K562 (cell line): Measurements from ENCODE around the gene NMRK2. TPM values are rescaled to one million over a fixed set of nuclear protein-coding genes. Genes with fewer than 3 reads are reported as not detected.
A peak's percentile ranks its signal among the peaks of the same experiment; 100 is the strongest.

Experiments
- ATF7 ChIP-seq: fragments of 450-650 bp; IDR thresholded peaks from 2 replicates; pipeline ENCODE4 v1.7.1; 2014; ENCODE audit warnings: mild to moderate bottlenecking, moderate library complexity
- CBX5 ChIP-seq: IDR thresholded peaks from 2 replicates; pipeline ENCODE4 v1.6.1; 2014; ENCODE audit warnings: low read depth, borderline replicate concordance
- CCNT2 ChIP-seq: IDR thresholded peaks from 2 replicates; pipeline ENCODE4 v1.6.1; 2011; ENCODE audit warnings: borderline replicate concordance, low read depth, mild to moderate bottlenecking, moderate library complexity, mixed read lengths, low read length; ENCODE audit not compliant: insufficient read length; ENCODE audit errors: extremely low read depth
- CREB1 ChIP-seq, 2 experiments: sonication (generic) in 1 of 2; formaldehyde crosslinking in 1 of 2; IDR thresholded peaks; 2 replicates each; pipeline versions ENCODE4 v1.6.1 to v1.8.0; 2012 to 2022; ENCODE audit warnings: inconsistent platforms in 1 of 2, mild to moderate bottlenecking in 1 of 2, missing genetic modification reagents in 1 of 2, moderate library complexity in 1 of 2
- CXXC5 ChIP-seq: fragments of 250-450 bp; sonication (Bioruptor Pico); IDR thresholded peaks from 2 replicates; pipeline ENCODE4 v1.8.0; 2022; ENCODE audit warnings: inconsistent platforms, mild to moderate bottlenecking, moderate library complexity
- ETV1 ChIP-seq: fragments of 450-650 bp; conservative IDR thresholded peaks from 2 replicates; pipeline ENCODE4 v1.6.1; 2016; ENCODE audit warnings: missing genetic modification characterization, control low read depth, low read depth, missing compliant biosample characterization
- FOSL1 ChIP-seq: fragments of 200-800 bp; sonication (Bioruptor generic); conservative IDR thresholded peaks from 2 replicates; pipeline ENCODE4 v1.6.1; 2016; ENCODE audit warnings: missing genetic modification characterization, missing compliant biosample characterization
- HNRNPH1 ChIP-seq: fragments of 200-400 bp; formaldehyde crosslinking; optimal IDR thresholded peaks from 2 replicates; pipeline ENCODE3; 2017; ENCODE audit warnings: low read depth, mild to moderate bottlenecking, low read length, moderate library complexity
- JUND ChIP-seq, 2 experiments: IDR thresholded peaks; 2 replicates in 1 of 2; 3 replicates in 1 of 2; pipeline ENCODE4 v1.6.1; 2011; ENCODE audit warnings: borderline replicate concordance in 2 of 2, low read depth in 2 of 2, low read length in 2 of 2, improper control_type of control experiment in 1 of 2, missing biosample characterization in 1 of 2, missing genetic modification characterization in 1 of 2, missing genetic modification reagents in 1 of 2
- MAZ ChIP-seq, 2 experiments: fragments of 450-650 bp in 1 of 2; sonication (generic) in 1 of 2; formaldehyde crosslinking; IDR thresholded peaks in 1 of 2; conservative IDR thresholded peaks in 1 of 2; 2 replicates each; pipeline versions ENCODE4 v1.4.0 to v1.5.0; 2020; ENCODE audit warnings: mild to moderate bottlenecking in 1 of 2, missing genetic modification reagents in 1 of 2
- MYBL2 ChIP-seq, 2 experiments: fragments of 450-650 bp in 1 of 2; sonication (generic) in 1 of 2; formaldehyde crosslinking in 1 of 2; IDR thresholded peaks; 2 replicates each; pipeline versions ENCODE4 v1.6.1 to v1.8.1; 2017 to 2022; ENCODE audit warnings: borderline replicate concordance in 1 of 2, inconsistent platforms in 1 of 2, low read depth in 1 of 2, mild to moderate bottlenecking in 1 of 2, missing genetic modification reagents in 1 of 2, moderate library complexity in 1 of 2
- NFRKB ChIP-seq: fragments of 450-650 bp; IDR thresholded peaks from 2 replicates; pipeline ENCODE4 v1.6.1; 2016; ENCODE audit warnings: low read depth
- RUNX1 ChIP-seq: sonication (generic); IDR thresholded peaks from 2 replicates; pipeline ENCODE4 v1.6.1; 2016; ENCODE audit warnings: antibody characterized with exemption, low read depth
- XRCC5 ChIP-seq: fragments of 200-400 bp; formaldehyde crosslinking; IDR thresholded peaks from 2 replicates; pipeline ENCODE4 v1.6.1; 2017; ENCODE audit warnings: low read depth, mild to moderate bottlenecking, low read length
- ZNF668 ChIP-seq: fragments of 250-450 bp; sonication (Bioruptor Pico); IDR thresholded peaks from 2 replicates; pipeline ENCODE4 v1.8.0; 2022; ENCODE audit warnings: mild to moderate bottlenecking, inconsistent platforms
- ZNF764 ChIP-seq: fragments of 250-450 bp; sonication (Bioruptor Pico); IDR thresholded peaks from 2 replicates; pipeline ENCODE4 v1.4.0; 2020; ENCODE audit warnings: low read depth, mild to moderate bottlenecking, moderate library complexity
- polyA plus RNA-seq, 8 experiments: library from polyadenylated mRNA; depleted of rRNA in 4 of 8; stranded (reverse) in 5 of 8; unstranded in 3 of 8; fragments of >200 nt; fragmentation: Nextera tagmentation in 2 of 8; fragmentation: Illumina TruSeq in 1 of 8; extraction: Ambion mirVana in 2 of 8; extraction: Trizol in 1 of 8; gene quantifications; 2 replicates each; pipeline versions ENCODE4 v1.2.1 to v1.2.3, GENCODE V29; 2011 to 2014; ENCODE audit warnings: inconsistent platforms in 1 of 8, missing spikeins in 1 of 8
- total RNA-seq, 7 experiments: library from RNA; depleted of rRNA in 6 of 7; stranded (reverse); fragments of >200 nt in 6 of 7; fragmentation: Illumina TruSeq in 2 of 7; extraction: Trizol in 2 of 7; gene quantifications; 2 replicates each; pipeline versions ENCODE4 v1.2.1 to v1.2.3, GENCODE V29; 2011 to 2021; ENCODE audit warnings: low replicate concordance in 1 of 7
- TF ChIP-seq, protein P1 (sequence below), 2 experiments: fragments of 450-650 bp; IDR thresholded peaks; 2 replicates each; pipeline ENCODE4 v1.6.1; 2016; ENCODE audit warnings: mild to moderate bottlenecking in 2 of 2, borderline replicate concordance in 1 of 2, low read depth in 1 of 2, moderate library complexity in 1 of 2

The NMRK2 gene
- total and polyA plus RNA-seq, 9 of the 15 experiments (the other 6 are each of a cell fraction or from before 2014, with no cell fraction given), result not detected

DNA sequence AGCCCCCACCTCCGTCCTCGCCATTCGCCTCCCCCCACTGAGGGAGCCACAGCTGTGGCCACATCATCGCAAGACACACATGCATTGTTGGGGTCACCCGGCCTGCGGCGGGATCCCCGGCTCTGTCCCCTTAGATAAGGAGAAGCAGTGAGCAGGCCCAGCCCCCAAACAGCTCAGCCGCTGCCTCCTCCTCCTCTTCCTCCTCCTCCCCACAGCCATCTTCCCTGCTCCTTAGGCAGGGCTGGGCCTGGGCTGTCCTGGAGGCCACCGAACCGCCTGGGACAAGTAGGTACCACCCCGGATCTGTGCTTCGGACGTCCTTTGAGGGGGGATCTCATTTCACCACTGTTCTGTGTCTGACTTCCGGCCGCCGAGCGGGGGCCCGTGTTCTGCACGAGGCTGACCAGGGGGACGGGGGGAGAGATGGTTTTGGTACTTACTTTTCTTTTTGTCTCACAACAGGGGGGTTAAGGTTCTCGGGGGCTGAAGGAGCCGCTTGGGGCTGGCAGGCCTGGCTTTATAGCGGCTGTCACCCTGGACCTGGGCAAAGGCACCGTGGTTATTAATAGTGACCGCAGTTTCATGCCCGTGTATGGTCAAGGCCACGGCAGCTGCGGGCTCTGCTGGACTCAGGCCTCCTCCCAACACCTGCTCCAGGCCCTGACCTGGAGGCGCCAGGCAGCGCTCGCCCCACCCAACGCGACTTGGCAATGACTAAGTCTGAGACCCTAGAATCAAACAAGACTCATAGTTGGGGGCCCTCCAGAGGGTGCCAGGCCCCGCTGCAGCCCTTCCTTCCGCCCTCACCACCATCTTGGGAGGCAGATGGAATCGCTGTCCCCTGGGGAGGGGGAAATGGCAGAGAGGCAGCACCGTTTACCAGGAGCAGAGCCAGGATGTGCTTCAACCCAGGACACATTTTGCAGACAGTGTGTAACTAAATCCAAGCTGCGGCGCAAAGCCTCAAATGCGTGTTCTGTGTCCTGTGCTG, 18.3 kb downstream of the NMRK2 start (continued):
- peak; percentile 31; the same call in 1 of the 2 replicates for TF ChIP-seq FOSL1 (tag)
- TF ChIP-seq HNRNPH1, result no peak
- TF ChIP-seq CREB1 (IDR thresholded peaks at IDR 0.05), result 0 out of 2 replicates have a peak, but pooled peaks have one; percentile 21
- no peak for TF ChIP-seq CREB1 (CRISPR knock-in tag; IDR thresholded peaks at IDR 0.05)
- no peak for TF ChIP-seq ZNF668 (CRISPR knock-in tag)
- no peak for TF ChIP-seq CBX5
- TF ChIP-seq ZNF764 (CRISPR knock-in tag), result no peak
- peak; percentile 67; the same call in 1 of the 2 replicates for TF ChIP-seq RUNX1
- TF ChIP-seq MYBL2 (IDR thresholded peaks at IDR 0.05; ENCODE audit: low read depth), result no peak
- TF ChIP-seq MYBL2 (CRISPR knock-in tag; IDR thresholded peaks at IDR 0.05; ENCODE audit: borderline replicate concordance), result no peak
- peak; percentile 13 to 49; a peak in 3 of 4 replicates for TF ChIP-seq MAZ (CRISPR knock-in tag; conservative IDR thresholded peaks at IDR 0.05 in 1 of 2, IDR thresholded peaks at IDR 0.05 in 1 of 2)
- peak; percentile 76; the same call in 1 of the 2 replicates for TF ChIP-seq NFRKB
- TF ChIP-seq CXXC5, result peak; percentile 68
- TF ChIP-seq, protein P1, sequence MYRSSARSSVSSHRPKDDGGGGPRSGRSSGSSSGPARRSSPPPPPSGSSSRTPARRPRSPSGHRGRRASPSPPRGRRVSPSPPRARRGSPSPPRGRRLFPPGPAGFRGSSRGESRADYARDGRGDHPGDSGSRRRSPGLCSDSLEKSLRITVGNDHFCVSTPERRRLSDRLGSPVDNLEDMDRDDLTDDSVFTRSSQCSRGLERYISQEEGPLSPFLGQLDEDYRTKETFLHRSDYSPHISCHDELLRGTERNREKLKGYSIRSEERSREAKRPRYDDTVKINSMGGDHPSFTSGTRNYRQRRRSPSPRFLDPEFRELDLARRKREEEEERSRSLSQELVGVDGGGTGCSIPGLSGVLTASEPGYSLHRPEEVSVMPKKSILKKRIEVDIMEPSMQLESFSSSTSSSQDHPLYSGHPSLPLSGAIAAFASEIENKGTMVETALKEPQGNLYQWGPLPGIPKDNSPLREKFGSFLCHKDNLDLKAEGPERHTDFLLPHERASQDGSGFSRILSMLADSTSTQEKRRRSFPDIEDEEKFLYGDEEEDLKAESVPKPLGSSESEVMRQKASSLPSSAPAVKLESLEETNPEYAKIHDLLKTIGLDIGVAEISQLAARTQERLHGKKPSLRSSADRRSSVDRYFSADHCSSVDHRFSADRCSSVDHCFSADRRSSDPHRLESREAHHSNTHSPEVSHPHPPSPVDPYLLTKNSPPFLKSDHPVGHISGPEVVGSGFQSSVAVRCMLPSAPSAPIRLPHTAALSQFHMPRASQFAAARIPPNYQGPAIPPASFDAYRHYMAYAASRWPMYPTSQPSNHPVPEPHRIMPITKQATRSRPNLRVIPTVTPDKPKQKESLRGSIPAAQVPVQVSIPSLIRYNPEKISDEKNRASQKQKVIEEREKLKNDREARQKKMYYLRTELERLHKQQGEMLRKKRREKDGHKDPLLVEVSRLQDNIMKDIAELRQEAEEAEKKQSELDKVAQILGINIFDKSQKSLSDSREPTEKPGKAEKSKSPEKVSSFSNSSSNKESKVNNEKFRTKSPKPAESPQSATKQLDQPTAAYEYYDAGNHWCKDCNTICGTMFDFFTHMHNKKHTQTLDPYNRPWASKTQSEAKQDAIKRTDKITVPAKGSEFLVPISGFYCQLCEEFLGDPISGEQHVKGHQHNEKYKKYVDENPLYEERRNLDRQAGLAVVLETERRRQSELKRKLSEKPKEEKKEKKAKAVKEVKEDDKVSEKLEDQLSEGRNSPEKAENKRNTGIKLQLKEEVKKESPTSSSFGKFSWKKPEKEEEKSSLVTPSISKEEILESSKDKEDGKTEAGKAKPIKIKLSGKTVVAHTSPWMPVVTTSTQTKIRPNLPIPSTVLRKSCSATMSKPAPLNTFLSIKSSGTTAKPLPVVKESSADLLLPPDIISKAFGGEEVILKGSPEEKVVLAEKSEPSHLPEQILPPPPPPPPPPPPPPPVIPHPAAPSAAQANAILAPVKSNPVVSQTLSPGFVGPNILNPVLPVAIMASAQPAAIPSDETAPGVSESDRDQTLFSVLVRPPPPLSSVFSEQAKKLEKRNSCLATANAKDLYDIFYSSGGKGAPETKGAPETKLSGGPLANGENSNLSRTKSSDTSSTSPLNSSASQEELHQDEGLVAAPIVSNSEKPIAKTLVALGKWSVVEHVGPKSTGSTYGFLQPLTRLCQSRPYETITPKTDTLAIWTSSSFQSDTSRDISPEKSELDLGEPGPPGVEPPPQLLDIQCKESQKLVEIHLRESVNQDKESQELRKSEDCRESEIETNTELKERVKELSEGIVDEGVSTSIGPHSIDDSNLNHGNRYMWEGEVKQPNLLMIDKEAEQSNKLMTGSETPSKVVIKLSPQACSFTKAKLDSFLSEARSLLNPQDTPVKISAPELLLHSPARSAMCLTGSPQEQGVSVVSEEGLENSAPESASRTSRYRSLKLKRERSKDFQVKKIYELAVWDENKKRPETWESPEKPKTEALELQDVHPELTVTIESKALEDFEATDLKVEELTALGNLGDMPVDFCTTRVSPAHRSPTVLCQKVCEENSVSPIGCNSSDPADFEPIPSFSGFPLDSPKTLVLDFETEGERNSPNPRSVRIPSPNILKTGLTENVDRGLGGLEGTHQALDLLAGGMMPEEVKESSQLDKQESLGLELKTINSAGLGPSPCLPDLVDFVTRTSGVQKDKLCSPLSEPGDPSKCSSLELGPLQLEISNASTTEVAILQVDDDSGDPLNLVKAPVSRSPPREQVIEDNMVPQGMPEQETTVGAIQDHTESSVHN (IDR thresholded peaks at IDR 0.05; ENCODE audit: borderline replicate concordance in 1 of 2, low read depth in 1 of 2), result no peak
- peak; percentile 35 for TF ChIP-seq CCNT2
- peak; percentile 61 for TF ChIP-seq ETV1 (tag)
- peak; percentile 51; the same call in 1 of the 2 replicates for TF ChIP-seq JUND (IDR thresholded peaks at IDR 0.05; ENCODE audit: borderline replicate concordance, low read depth, low read length)
- TF ChIP-seq JUND (tag; IDR thresholded peaks at IDR 0.05; ENCODE audit: borderline replicate concordance, low read depth, low read length), result no peak
- TF ChIP-seq XRCC5, result peak; percentile 22; the same call in 1 of the 2 replicates
- TF ChIP-seq ATF7, result no peak
